ENCODE results near the gene AGPS.
"Not testable (repeated sequence)": the region's sequence is repeated elsewhere in the genome, so short reads cannot be mapped to it uniquely, and the experiment has no call there.

AGPS gene

GRCh38 chr2:177422271-177422670 lies 29.7 kb downstream of the AGPS start:
- DNase-seq (ENCODE audit: low read depth) = no peak

- DNase-seq (ENCODE audit: low read depth) = not testable (repeated sequence)
Observed at GRCh38 chr2:177424120-177424519, 31.5 kb downstream of the AGPS start.

- not testable (repeated sequence) for DNase-seq (ENCODE audit: low read depth)
Observed at GRCh38 chr2:177424620-177425019, 32.0 kb downstream of the AGPS start.

GRCh38 chr2:177427316-177427715 lies 34.7 kb downstream of the AGPS start:
- DNase-seq (ENCODE audit: low read depth) = no peak

- not testable (repeated sequence) for DNase-seq (ENCODE audit: low read depth)
Observed at GRCh38 chr2:177427936-177428335, 35.4 kb downstream of the AGPS start.

- peak; percentile 86 for DNase-seq (ENCODE audit: low read depth)
Observed at GRCh38 chr2:177429688-177430325, 37.2 kb downstream of the AGPS start.

- DNase-seq (ENCODE audit: low read depth) = no peak
Observed at GRCh38 chr2:177430411-177430810, 37.8 kb downstream of the AGPS start.

GRCh38 chr2:177431111-177431725 lies 38.6 kb downstream of the AGPS start:
- not testable (repeated sequence) for DNase-seq (ENCODE audit: low read depth)

GRCh38 chr2:177432703-177433102 lies 40.1 kb downstream of the AGPS start:
- DNase-seq (ENCODE audit: low read depth) = no peak

GRCh38 chr2:177433402-177433801 lies 40.8 kb downstream of the AGPS start:
- no peak for DNase-seq (ENCODE audit: low read depth)

- no peak for DNase-seq (ENCODE audit: low read depth)
Observed at GRCh38 chr2:177434475-177434874, 41.9 kb downstream of the AGPS start.

GRCh38 chr2:177445200-177445599 lies 52.6 kb downstream of the AGPS start:
- DNase-seq (ENCODE audit: low read depth) = no peak

GRCh38 chr2:177448031-177448430 lies 55.5 kb downstream of the AGPS start:
- no peak for DNase-seq (ENCODE audit: low read depth)

GRCh38 chr2:177449159-177449558 lies 56.6 kb downstream of the AGPS start:
- no peak for DNase-seq (ENCODE audit: low read depth)

- no peak for DNase-seq (ENCODE audit: low read depth)
Observed at GRCh38 chr2:177455187-177455586, 62.6 kb downstream of the AGPS start.

- DNase-seq (ENCODE audit: low read depth) = not testable (repeated sequence)
Observed at GRCh38 chr2:177459756-177460155, 67.2 kb downstream of the AGPS start.

GRCh38 chr2:177460973-177461585 lies 68.5 kb downstream of the AGPS start:
- no peak for DNase-seq (ENCODE audit: low read depth)

- DNase-seq (ENCODE audit: low read depth) = no peak
Observed at GRCh38 chr2:177464549-177464948, 72.0 kb downstream of the AGPS start.

GRCh38 chr2:177465400-177466138 lies 73.0 kb downstream of the AGPS start:
- no peak for DNase-seq (ENCODE audit: low read depth)

- DNase-seq (ENCODE audit: low read depth) = no peak
Observed at GRCh38 chr2:177466337-177467195, 74.0 kb downstream of the AGPS start.

- DNase-seq (ENCODE audit: low read depth) = peak; percentile 30
Observed at GRCh38 chr2:177467646-177468045, 75.1 kb downstream of the AGPS start.

GRCh38 chr2:177471990-177472389 lies 79.4 kb downstream of the AGPS start:
- no peak for DNase-seq (ENCODE audit: low read depth)

Data from HS-5 (cell line).